ENCODE measurements around the gene TRAK2. TPM values are rescaled to one million over a fixed set of nuclear protein-coding genes. Genes with fewer than 3 reads are reported as not detected.

TRAK2 gene
- total RNA-seq, 2 experiments from 2014 or later = 7.1 to 11.9 TPM

DNA sequence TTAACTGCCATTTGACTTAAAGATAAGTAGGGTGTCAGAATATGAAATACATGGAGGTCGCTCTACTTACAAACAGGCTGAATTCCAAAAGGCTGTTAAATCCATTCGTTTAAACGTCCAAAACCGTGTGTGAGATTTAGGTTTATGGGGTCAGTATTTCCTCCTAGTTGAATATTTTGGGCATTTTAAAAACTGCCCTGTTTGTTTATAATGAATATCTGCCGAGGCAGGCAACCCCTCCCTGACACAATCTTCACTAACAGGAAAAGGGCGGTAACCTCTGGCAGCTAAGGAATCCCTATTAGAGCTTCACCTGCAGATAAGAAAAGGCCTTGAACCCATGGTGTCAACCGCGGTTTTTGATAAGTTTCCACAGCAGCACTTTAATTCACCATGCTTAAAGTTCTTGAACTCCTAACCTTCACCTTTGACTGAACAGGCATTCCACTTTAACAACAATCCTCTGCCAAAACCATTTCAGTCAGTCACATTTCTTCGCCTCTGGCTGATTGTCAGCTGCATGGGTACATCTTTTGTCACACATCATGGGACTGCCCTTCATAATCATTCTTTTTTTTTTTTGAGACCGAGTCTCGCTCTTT, 17.8 kb downstream of the TRAK2 start:
- no peak overlapping the region for H3K4me2 ChIP-seq (ENCODE audit: low read length)
- H3K36me3 ChIP-seq (ENCODE audit: insufficient read depth, low read length) = no peaks in the 10 kb centered on the region
- H3K4me3 ChIP-seq (ENCODE audit: low read depth, low read length, poor library complexity, severe bottlenecking) = no peak overlapping the region
- intact Hi-C loops (cut with micrococcal nuclease; ENCODE audit: unreplicated experiment) = no loop called here
- no peaks in the 10 kb centered on the region for H3K9me2 ChIP-seq (ENCODE audit: insufficient read depth, low read length)
- TF ChIP-seq EZH2phosphoT487 (IDR thresholded peaks at IDR 0.05; ENCODE audit: borderline replicate concordance, low read depth, low read length) = no peak
- no peak for TF ChIP-seq CTCF (conservative IDR thresholded peaks at IDR 0.05; ENCODE audit: low read length)
- DNase-seq (ENCODE audit: low spot score) = no peak
- H3K27ac ChIP-seq (ENCODE audit: low read depth, low read length, poor library complexity, severe bottlenecking) = no peak overlapping the region
- H3K9me3 ChIP-seq (ENCODE audit: low read length) = no peaks in the 10 kb centered on the region; the same call in 1 of the 2 replicates
- no peaks in the 10 kb centered on the region for H3K4me1 ChIP-seq (ENCODE audit: insufficient read depth, low read length, poor library complexity, severe bottlenecking)
- no TSS peak for BruUV-seq (replicated peaks)
- peaks cover 10% of the 10 kb centered on the region; the same call in 1 of the 2 replicates for H3K79me2 ChIP-seq (ENCODE audit: insufficient read depth, low read depth, low read length)
- ChIA-PET POLR2A (interaction anchor here (0.8 to 0.9 kb wide), 2 partner anchors 16 to 17 kb away, joined by 3 read pairs; no protein-coding TSS in a partner anchor), CTCF (ENCODE audit: unreplicated experiment) (no interaction called here)
- no peaks in the 10 kb centered on the region for H4K20me1 ChIP-seq (ENCODE audit: insufficient read depth, low read length)
- no peak overlapping the region for H2AFZ ChIP-seq (ENCODE audit: low read length)

- no peak for DNase-seq (ENCODE audit: low spot score)
- Histone ChIP-seq H3K9me2 (ENCODE audit: insufficient read depth, low read length) (no peaks in the 10 kb centered on the region), H4K20me1 (ENCODE audit: insufficient read depth, low read length) (no peaks in the 10 kb centered on the region), H3K4me1 (ENCODE audit: insufficient read depth, low read length, poor library complexity, severe bottlenecking) (no peaks in the 10 kb centered on the region), H3K4me3 (ENCODE audit: low read depth, low read length, poor library complexity, severe bottlenecking) (no peak overlapping the region), H3K36me3 (ENCODE audit: insufficient read depth, low read length) (no peaks in the 10 kb centered on the region), H3K4me2 (ENCODE audit: low read length) (no peak overlapping the region), H3K27ac (ENCODE audit: low read depth, low read length, poor library complexity, severe bottlenecking) (no peak overlapping the region), H2AFZ (ENCODE audit: low read length) (no peak overlapping the region), H3K9me3 (ENCODE audit: low read length) (no peaks in the 10 kb centered on the region; the same call in 1 of the 2 replicates), H3K79me2 (ENCODE audit: insufficient read depth, low read depth, low read length) (peaks cover 9% of the 10 kb centered on the region; the same call in 1 of the 2 replicates)
- no TSS peak for BruUV-seq (replicated peaks)
- no peak for TF ChIP-seq CTCF (conservative IDR thresholded peaks at IDR 0.05; ENCODE audit: low read length)
- intact Hi-C loops (cut with micrococcal nuclease; ENCODE audit: unreplicated experiment) = no loop called here
- CTCF ChIA-PET (ENCODE audit: unreplicated experiment) = interaction anchor here (1.3 kb wide), 1 partner anchor 201 kb away, joined by 3 read pairs; no protein-coding TSS in a partner anchor
- POLR2A ChIA-PET = interaction anchor here (0.8 to 1.3 kb wide), 2 partner anchors 9 to 16 kb away, joined by 3 read pairs; no protein-coding TSS in a partner anchor
Observed at GRCh38 chr2:201432621-201433393, 18.5 kb downstream of the TRAK2 start.

Data from OCI-LY7 (cell line).